ENCODE results near the gene CDH4.

DNA sequence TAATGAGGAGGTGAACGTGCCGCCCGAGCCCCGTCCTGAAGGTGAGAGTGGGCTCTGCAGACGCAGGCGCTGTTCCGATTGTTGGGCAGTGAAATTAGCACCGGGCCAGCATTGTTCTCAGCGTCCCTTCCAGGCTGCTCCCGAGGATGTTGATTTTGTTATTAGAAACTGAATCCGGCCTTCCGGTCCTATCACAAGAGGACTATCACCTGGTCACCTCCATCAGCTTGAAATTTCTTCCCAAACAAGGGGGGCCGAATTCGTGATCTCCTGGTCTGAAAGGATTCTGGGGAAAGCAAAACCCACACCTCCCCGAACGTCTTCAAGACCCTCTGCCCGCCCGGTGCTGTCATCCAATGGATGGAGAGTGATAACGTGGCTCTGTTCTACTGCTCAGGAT lies 627.6 kb downstream of the CDH4 start:
- TF ChIP-seq CTCF (conservative IDR thresholded peaks at IDR 0.05) (no peak), ZFX (IDR thresholded peaks at IDR 0.05) (no peak)

All from C4-2B (cell line).